ENCODE results near the gene SYNE1.

GRCh38 chr6:152462716-152463115, 174.4 kb downstream of the SYNE1 start:
- TF ChIP-seq TAF1 (IDR thresholded peaks at IDR 0.05; ENCODE audit: borderline replicate concordance, low read depth, low read length) = no peak
- no peak for TF ChIP-seq EP300 (IDR thresholded peaks at IDR 0.05; ENCODE audit: borderline replicate concordance in 1 of 2, control insufficient read depth in 1 of 2, low read depth in 2 of 2, low read length in 2 of 2)
- TF ChIP-seq CTCF (IDR thresholded peaks at IDR 0.05 in 2 of 3, conservative IDR thresholded peaks at IDR 0.05 in 1 of 3; ENCODE audit: control insufficient read depth in 2 of 3, extremely low read depth in 1 of 3, insufficient read depth in 1 of 3, low read depth in 3 of 3, low read length in 3 of 3) = no peak
- no peak for TF ChIP-seq USF2 (IDR thresholded peaks at IDR 0.05; ENCODE audit: borderline replicate concordance, low read depth, low read length)
- no peak for TF ChIP-seq MYC (IDR thresholded peaks at IDR 0.05; ENCODE audit: insufficient read depth, insufficient read length, insufficient replicate concordance, low read length, severe bottlenecking)
- TF ChIP-seq CREB1 (IDR thresholded peaks at IDR 0.05; ENCODE audit: low read depth) = no peak
- no peak for TF ChIP-seq PAX5 (IDR thresholded peaks at IDR 0.05; ENCODE audit: borderline replicate concordance, low read depth, low read length)
- TF ChIP-seq PBX3 (IDR thresholded peaks at IDR 0.05; ENCODE audit: insufficient replicate concordance, low read depth, low read length) = no peak
- no peak for TF ChIP-seq ZBTB4 (CRISPR knock-in tag; IDR thresholded peaks at IDR 0.05)
- no peak for TF ChIP-seq ZBTB11 (CRISPR knock-in tag; IDR thresholded peaks at IDR 0.05)
- no peak for TF ChIP-seq SP1 (IDR thresholded peaks at IDR 0.05; ENCODE audit: low read depth, low read length)
- no peak for TF ChIP-seq FOXM1 (IDR thresholded peaks at IDR 0.05; ENCODE audit: low read depth, low read length)
- TF ChIP-seq ATF3 (IDR thresholded peaks at IDR 0.05; ENCODE audit: borderline replicate concordance, extremely low read depth, low read depth, low read length) = no peak
